GM10266 (cell line): ENCODE data around the gene MTHFD1L.

Experiments
- DNase-seq: peaks from one replicate; pipeline ENCODE4 v3.0.0; 2012; ENCODE audit errors: extremely low spot score
- TF ChIP-seq, protein P1 (sequence below): IDR thresholded peaks from 2 replicates; pipeline ENCODE4 v1.5.1; 2012; ENCODE audit warnings: mild to moderate bottlenecking, low read depth; ENCODE audit not compliant: control insufficient read depth, insufficient read depth; ENCODE audit errors: missing control alignments

Gene MTHFD1L

DNA sequence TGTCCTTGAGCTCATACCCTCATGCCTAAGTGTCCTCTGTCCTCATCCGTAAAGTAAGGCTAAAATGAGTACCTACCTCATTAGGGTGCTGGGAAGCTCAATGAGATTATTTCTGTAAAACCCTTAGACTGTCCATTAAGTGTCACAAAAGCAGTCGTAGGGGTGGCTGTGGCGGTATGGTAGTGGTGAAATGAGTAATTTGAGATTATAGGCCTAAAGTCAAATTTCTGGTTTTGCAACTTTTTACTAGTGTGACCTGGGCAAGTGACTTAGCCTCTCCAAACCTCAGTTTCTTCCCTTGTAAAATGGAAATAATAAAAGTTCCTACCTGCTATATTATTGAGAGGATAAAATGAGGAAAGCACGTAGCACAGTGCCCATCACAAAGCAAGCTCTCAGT lies 226.1 kb downstream of the MTHFD1L start:
- DNase-seq: no peak
- TF ChIP-seq, protein P1, sequence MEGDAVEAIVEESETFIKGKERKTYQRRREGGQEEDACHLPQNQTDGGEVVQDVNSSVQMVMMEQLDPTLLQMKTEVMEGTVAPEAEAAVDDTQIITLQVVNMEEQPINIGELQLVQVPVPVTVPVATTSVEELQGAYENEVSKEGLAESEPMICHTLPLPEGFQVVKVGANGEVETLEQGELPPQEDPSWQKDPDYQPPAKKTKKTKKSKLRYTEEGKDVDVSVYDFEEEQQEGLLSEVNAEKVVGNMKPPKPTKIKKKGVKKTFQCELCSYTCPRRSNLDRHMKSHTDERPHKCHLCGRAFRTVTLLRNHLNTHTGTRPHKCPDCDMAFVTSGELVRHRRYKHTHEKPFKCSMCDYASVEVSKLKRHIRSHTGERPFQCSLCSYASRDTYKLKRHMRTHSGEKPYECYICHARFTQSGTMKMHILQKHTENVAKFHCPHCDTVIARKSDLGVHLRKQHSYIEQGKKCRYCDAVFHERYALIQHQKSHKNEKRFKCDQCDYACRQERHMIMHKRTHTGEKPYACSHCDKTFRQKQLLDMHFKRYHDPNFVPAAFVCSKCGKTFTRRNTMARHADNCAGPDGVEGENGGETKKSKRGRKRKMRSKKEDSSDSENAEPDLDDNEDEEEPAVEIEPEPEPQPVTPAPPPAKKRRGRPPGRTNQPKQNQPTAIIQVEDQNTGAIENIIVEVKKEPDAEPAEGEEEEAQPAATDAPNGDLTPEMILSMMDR: no peak

DNA sequence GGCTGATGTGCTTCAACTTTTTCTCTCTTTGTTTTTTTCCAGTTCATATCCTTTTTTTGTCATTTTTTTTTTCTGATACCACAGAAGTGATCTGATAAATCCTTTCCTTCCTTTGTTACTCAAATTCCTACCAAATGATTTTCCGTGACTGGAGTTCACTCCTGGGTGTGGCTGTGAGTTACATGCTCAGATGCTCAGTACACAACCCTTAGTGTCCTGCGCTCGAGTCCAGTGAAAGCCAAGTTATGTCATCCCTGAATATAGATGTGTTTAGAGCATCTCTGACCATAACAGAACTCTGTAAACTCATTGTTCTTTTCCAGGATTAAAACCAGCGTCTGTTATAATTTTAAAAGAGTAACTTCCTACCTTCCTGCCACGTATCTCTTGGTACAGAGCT lies 227.1 kb downstream of the MTHFD1L start:
- TF ChIP-seq, protein P1: no peak

DNA sequence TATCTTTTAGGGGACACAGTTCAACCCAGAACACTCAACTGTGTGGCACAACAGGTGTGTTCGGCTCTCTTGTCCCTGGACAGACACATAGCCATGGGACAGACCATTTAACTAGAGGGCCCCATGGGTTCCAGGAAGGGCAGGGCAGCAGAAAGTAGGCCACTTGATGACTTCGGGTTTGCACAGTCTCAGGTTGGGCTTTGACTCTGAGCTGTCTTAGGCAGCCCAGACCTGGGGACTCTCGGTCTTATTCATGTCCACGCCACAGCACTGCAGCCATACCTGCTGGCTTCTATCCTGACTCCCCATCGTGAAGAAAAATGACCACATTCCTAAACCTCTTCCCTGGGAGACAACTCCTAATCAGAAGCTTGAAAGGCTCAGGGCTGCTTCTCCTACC lies 228.2 kb downstream of the MTHFD1L start:
- no peak for DNase-seq
- TF ChIP-seq, protein P1: no peak

More for the DNA sequence above, 227.1 kb downstream of the MTHFD1L start:
- no peak for DNase-seq

DNA sequence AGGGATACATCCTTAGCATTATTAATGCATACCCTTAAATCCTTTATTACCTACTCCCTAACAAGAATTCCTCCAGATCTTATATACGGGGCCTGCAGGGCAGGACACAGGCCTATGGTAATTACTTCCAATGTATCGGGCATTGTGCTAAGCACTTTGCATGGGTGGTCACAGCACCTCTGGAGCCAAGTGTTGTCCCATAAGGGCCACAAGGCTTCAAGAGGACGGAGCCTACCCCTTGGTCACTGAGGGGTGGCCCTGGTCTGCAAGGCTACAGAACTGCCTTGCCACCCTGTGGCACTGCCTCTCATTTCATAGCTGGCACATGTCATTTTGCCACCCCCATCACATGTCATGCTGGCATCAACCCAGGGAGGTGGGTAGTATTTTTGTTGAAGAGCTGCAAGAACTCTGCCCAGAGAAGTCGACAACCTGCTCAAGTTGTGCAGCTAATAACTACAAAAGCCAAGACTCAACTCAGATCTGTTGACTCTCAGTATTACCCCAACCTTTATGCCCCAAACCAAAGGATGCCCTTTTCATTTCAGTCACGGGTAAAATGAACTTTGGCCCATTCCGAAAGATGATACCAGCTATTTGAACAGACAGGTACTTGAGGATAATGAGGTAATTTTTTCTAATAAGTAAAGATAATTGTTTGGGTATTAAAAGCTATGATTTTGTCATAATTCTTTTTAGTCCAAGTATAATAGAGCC lies 230.2 kb downstream of the MTHFD1L start:
- DNase-seq: no peak
- TF ChIP-seq, protein P1: no peak

DNA sequence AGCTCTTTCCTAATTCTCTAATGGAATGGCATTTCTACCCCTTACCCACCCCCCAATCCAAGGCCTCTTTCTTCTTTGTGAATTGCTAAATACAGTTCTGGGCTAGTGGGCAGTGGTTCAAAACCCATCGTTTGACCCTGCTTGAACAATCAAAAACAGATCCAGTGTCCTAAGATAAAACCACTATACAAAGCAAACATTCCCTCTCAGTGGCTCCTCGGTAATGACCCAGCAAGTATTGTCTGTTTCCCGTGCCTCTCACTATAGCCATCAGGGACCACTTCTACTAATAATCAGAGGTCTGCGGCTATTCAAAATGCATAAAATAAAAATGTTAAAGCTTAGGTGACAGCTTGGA lies 230.7 kb downstream of the MTHFD1L start:
- TF ChIP-seq, protein P1: no peak
- DNase-seq: no peak

DNA sequence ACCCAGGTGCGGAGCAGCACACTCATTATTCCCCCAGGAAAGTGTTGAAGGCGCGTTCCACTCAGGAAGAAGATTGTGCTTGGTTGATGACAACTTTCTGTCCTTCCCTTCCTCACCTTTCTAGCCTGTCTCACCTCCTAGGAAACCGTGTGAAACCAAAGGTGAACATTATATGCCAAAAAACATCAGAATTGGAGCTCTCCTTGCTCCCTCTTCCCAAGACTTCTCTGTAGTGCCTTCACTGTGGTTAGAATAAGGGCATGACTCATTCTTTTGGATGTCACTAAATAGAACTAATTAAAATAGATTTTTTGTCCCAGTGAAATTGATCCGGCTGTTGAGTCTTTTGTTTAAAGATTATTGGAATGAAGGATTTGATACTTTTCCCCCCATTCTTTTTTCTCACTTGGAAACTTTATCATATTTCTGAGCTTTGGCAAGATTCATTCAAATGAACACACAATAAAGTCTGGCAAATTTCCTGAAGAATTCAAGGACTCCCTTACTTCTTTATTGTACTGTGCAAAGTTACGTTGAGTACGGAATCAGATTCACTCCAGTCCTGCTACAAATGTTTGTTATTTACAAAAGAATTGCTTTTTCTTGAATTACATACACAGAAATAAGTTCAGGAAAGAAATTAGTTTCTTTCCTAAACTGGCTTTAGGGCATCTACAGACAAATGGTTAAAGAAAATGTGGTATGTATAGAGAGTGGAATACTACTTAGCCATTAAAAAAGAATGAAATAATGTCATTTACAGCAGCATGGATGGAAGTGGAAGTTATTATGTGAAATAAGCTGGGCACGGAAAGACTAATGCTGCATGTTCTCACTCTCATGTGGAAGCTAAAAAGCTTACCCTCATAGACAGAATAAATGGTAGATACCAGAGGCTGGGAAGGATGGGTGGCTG lies 231.4 kb downstream of the MTHFD1L start:
- no peak for DNase-seq
- TF ChIP-seq, protein P1: no peak

DNA sequence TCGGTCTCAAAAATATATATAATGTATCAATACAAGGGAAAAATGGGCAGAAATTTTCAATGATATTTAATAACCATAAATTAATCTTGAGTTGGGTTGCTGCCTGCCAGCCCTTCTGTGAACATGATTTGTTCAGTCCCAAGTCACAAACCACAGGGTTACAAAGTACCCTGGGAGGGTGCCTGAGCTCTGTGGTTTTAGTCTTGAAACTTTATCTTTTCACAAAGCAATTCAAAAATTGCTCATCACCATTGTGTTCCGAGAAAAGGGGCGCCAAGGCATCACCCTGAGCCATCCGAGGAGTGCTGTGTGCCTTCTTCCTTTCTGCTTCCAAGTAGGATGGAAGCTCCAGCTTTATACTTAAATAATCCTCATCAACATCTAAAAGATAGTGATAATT lies 232.7 kb downstream of the MTHFD1L start:
- TF ChIP-seq, protein P1: no peak
- no peak for DNase-seq
